HG03139 (cell line): ENCODE measurements around the gene HOXA3.

Experiments used
- ATAC-seq: cut with Tn5 transposase; IDR thresholded peaks from one replicate; pipeline ENCODE4 v1.9.1; 2021; ENCODE audit not compliant: unreplicated experiment

Gene HOXA3

GRCh38 chr7:27145914-27146412 is 6.4 kb downstream of the HOXA3 start:
- no peak for ATAC-seq

- ATAC-seq: no peak
Observed at GRCh38 chr7:27145165-27145913, 7.0 kb downstream of the HOXA3 start.

- ATAC-seq: no peak
Observed at GRCh38 chr7:27144781-27145164, 7.6 kb downstream of the HOXA3 start.

- no peak for ATAC-seq
Observed at GRCh38 chr7:27143950-27144780, 8.2 kb downstream of the HOXA3 start.

- ATAC-seq: no peak
Observed at GRCh38 chr7:27143023-27143949, 9.1 kb downstream of the HOXA3 start, which contains the start of gene HOXA5. Gene HOXA5, minus strand, starts transcription at chr7:27143681. Its CDS starts 74 bp downstream, at chr7:27143607.

- no peak for ATAC-seq
Observed at GRCh38 chr7:27142580-27143022, 9.8 kb downstream of the HOXA3 start.

GRCh38 chr7:27141923-27142579 is 10.3 kb downstream of the HOXA3 start:
- no peak for ATAC-seq

- ATAC-seq: no peak
Observed at GRCh38 chr7:27141137-27141922, 11.1 kb downstream of the HOXA3 start.

GRCh38 chr7:27140126-27140857 is 12.1 kb downstream of the HOXA3 start:
- ATAC-seq: no peak

- ATAC-seq: no peak
Observed at GRCh38 chr7:27139334-27140125, 12.9 kb downstream of the HOXA3 start.

GRCh38 chr7:27138985-27139333 is 13.4 kb downstream of the HOXA3 start:
- ATAC-seq: no peak

- no peak for ATAC-seq
Observed at GRCh38 chr7:27138472-27138871, 13.9 kb downstream of the HOXA3 start.

- no peak for ATAC-seq
Observed at GRCh38 chr7:27137640-27138315, 14.6 kb downstream of the HOXA3 start.

GRCh38 chr7:27134392-27134791 is 18.0 kb downstream of the HOXA3 start:
- no peak for ATAC-seq

- no peak for ATAC-seq
Observed at GRCh38 chr7:27133409-27134231, 18.8 kb downstream of the HOXA3 start.

- no peak for ATAC-seq
Observed at GRCh38 chr7:27132978-27133377, 19.4 kb downstream of the HOXA3 start.

GRCh38 chr7:27132214-27132613 is 20.2 kb downstream of the HOXA3 start:
- no peak for ATAC-seq
